ENCODE measurements around the gene POLD1. TPM values are rescaled to one million over a fixed set of nuclear protein-coding genes. Genes with fewer than 3 reads are reported as not detected.

POLD1 gene
- total and polyA plus RNA-seq, 2 experiments from 2014 or later, result 18.2 to 32.6 TPM

- Histone ChIP-seq H3K36me3 (replicated peaks; ENCODE audit: insufficient read depth, low read depth) (no peaks in the 10 kb centered on the region), H2AFZ (no peak overlapping the region), H3K9me3 (ENCODE audit: low read depth) (no peaks in the 10 kb centered on the region), H3K4me1 (ENCODE audit: insufficient read depth) (no peaks in the 10 kb centered on the region), H3K79me2 (no peaks in the 10 kb centered on the region), H3K9me2 (replicated peaks; ENCODE audit: insufficient read depth) (no peaks in the 10 kb centered on the region), H3K4me2 (no peak overlapping the region), H3K27me3 (no peaks in the 10 kb centered on the region), H4K20me1 (ENCODE audit: insufficient read depth, poor library complexity, severe bottlenecking) (no peaks in the 10 kb centered on the region), H3K27ac (no peak overlapping the region), H3K4me3 (no peak overlapping the region)
- DNase-seq (ENCODE audit: low spot score), result no peak
- TF ChIP-seq EZH2 (IDR thresholded peaks at IDR 0.05; ENCODE audit: borderline replicate concordance), result no peak
- no peak for TF ChIP-seq CTCF (IDR thresholded peaks at IDR 0.05; ENCODE audit: poor library complexity)
- no peak for TF ChIP-seq EZH2phosphoT487 (IDR thresholded peaks at IDR 0.05; ENCODE audit: low read depth, severe bottlenecking, unreplicated experiment)
- 98% methylated on average over 34 of the region's 41 CpGs for WGBS (ENCODE audit: low lambda C conversion rate, missing lambda C conversion rate)
These were observed 18.6 kb downstream of the POLD1 start for GRCh38 chr19:50402544-50403301.

- H3K4me3 ChIP-seq, result no peak overlapping the region
- no peaks in the 10 kb centered on the region for H3K9me2 ChIP-seq (replicated peaks; ENCODE audit: insufficient read depth)
- no peak overlapping the region for H3K27ac ChIP-seq
- no peak for TF ChIP-seq CTCF (IDR thresholded peaks at IDR 0.05; ENCODE audit: poor library complexity)
- TF ChIP-seq EZH2phosphoT487 (IDR thresholded peaks at IDR 0.05; ENCODE audit: low read depth, severe bottlenecking, unreplicated experiment), result no peak
- no peak for TF ChIP-seq EZH2 (IDR thresholded peaks at IDR 0.05; ENCODE audit: borderline replicate concordance)
- no peak for DNase-seq (ENCODE audit: low spot score)
- no peaks in the 10 kb centered on the region for H3K79me2 ChIP-seq
- no peaks in the 10 kb centered on the region for H3K4me1 ChIP-seq (ENCODE audit: insufficient read depth)
- H3K27me3 ChIP-seq, result no peaks in the 10 kb centered on the region
- no peak overlapping the region for H3K4me2 ChIP-seq
- H4K20me1 ChIP-seq (ENCODE audit: insufficient read depth, poor library complexity, severe bottlenecking), result no peaks in the 10 kb centered on the region
- H3K36me3 ChIP-seq (replicated peaks; ENCODE audit: insufficient read depth, low read depth), result no peaks in the 10 kb centered on the region
- H3K9me3 ChIP-seq (ENCODE audit: low read depth), result no peaks in the 10 kb centered on the region
- H2AFZ ChIP-seq, result no peak overlapping the region
- 93% methylated on average over 21 of the region's 22 CpGs for WGBS (ENCODE audit: low lambda C conversion rate, missing lambda C conversion rate)
These were observed 22.1 kb downstream of the POLD1 start for GRCh38 chr19:50406156-50406820.

GRCh38 chr19:50406829-50407228 lies 22.7 kb downstream of the POLD1 start:
- no peaks in the 10 kb centered on the region for H3K9me3 ChIP-seq (ENCODE audit: low read depth)
- TF ChIP-seq EZH2phosphoT487 (IDR thresholded peaks at IDR 0.05; ENCODE audit: low read depth, severe bottlenecking, unreplicated experiment) (no peak), CTCF (IDR thresholded peaks at IDR 0.05; ENCODE audit: poor library complexity) (no peak), EZH2 (IDR thresholded peaks at IDR 0.05; ENCODE audit: borderline replicate concordance) (no peak)
- no peaks in the 10 kb centered on the region for H3K9me2 ChIP-seq (replicated peaks; ENCODE audit: insufficient read depth)
- WGBS (ENCODE audit: low lambda C conversion rate, missing lambda C conversion rate), result 95% methylated on average over 16 of the region's 19 CpGs
- H3K27ac ChIP-seq, result no peak overlapping the region
- H3K36me3 ChIP-seq (replicated peaks; ENCODE audit: insufficient read depth, low read depth), result no peaks in the 10 kb centered on the region
- H3K4me2 ChIP-seq, result no peak overlapping the region
- no peaks in the 10 kb centered on the region for H3K4me1 ChIP-seq (ENCODE audit: insufficient read depth)
- H4K20me1 ChIP-seq (ENCODE audit: insufficient read depth, poor library complexity, severe bottlenecking), result no peaks in the 10 kb centered on the region
- DNase-seq (ENCODE audit: low spot score), result no peak
- H3K4me3 ChIP-seq, result no peak overlapping the region
- no peaks in the 10 kb centered on the region for H3K79me2 ChIP-seq
- H3K27me3 ChIP-seq, result no peaks in the 10 kb centered on the region
- no peak overlapping the region for H2AFZ ChIP-seq

Measured in hepatocyte (in vitro differentiated cells).